SK-N-SH (cell line): ENCODE measurements around the gene HAND1.
A peak's percentile ranks its signal among the peaks of the same experiment; 100 is the strongest.

ENCODE experiments used
- CHD2 ChIP-seq: fragments of 150-350 bp; IDR thresholded peaks from 2 replicates; pipeline ENCODE4 v1.6.1; 2018; ENCODE audit warnings: low read length; ENCODE audit not compliant: partially characterized antibody
- EP300 ChIP-seq, 2 experiments: IDR thresholded peaks; 2 replicates each; pipeline versions ENCODE4 v1.4.0 to v1.6.1; 2012; ENCODE audit warnings: borderline replicate concordance in 1 of 2, low read depth in 1 of 2, low read length in 1 of 2
- EZH2phosphoT487 ChIP-seq: fragments of 200-600 bp; sonication (generic); IDR thresholded peaks from 2 replicates; pipeline ENCODE4 v1.6.1; 2017; ENCODE audit warnings: low read depth, mixed run types, mild to moderate bottlenecking, antibody characterized with exemption, moderate library complexity, borderline replicate concordance
- MXI1 ChIP-seq: IDR thresholded peaks from 2 replicates; pipeline ENCODE4 v1.6.1; 2012; ENCODE audit warnings: mild to moderate bottlenecking, low read depth, low read length, improper control_type of control experiment
- NFIC ChIP-seq: IDR thresholded peaks from 2 replicates; pipeline ENCODE4 v1.4.0; 2012; ENCODE audit warnings: borderline replicate concordance
- POLR2AphosphoS5 ChIP-seq: IDR thresholded peaks from 2 replicates; pipeline ENCODE4 v1.6.1; 2012; ENCODE audit warnings: low read depth, low read length
- RAD21 ChIP-seq: IDR thresholded peaks from 2 replicates; pipeline ENCODE4 v1.6.1; 2012; ENCODE audit warnings: mild to moderate bottlenecking, low read length
- USF2 ChIP-seq: fragments of 150-350 bp; IDR thresholded peaks from 2 replicates; pipeline ENCODE4 v1.6.1; 2017; ENCODE audit warnings: antibody characterized with exemption, low read length, low read depth, borderline replicate concordance
- TF ChIP-seq, protein P1 (sequence below): fragments of 200-600 bp; sonication (generic); IDR thresholded peaks from 2 replicates; pipeline ENCODE4 v1.6.1; 2017; ENCODE audit warnings: antibody characterized with exemption, mild to moderate bottlenecking, moderate library complexity

DNA sequence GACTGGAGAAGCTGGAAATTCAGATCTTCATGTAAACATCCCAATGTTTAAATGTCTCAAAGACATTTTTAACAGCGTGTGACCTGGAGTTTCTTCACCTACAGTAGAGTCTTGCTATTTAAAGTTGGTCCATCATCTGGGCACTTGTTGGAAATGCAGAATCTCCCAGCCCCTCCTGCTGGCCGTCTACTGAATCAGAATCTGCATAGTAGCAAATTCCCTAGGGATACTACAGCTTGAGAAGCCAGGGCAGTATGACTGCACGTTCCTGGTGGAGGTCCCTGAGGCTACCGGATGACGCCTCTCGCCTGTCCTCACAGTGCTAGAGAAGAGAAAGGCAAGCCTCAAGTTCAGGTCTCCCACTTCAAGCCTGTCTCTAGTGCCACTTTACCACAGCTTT, 16.5 kb downstream of the HAND1 start:
- TF ChIP-seq RAD21 (peak; percentile 44), USF2 (no peak), POLR2AphosphoS5 (no peak), NFIC (no peak), EP300 (IDR thresholded peaks at IDR 0.05; ENCODE audit: borderline replicate concordance in 1 of 2, low read depth in 1 of 2, low read length in 1 of 2) (no peak), EZH2phosphoT487 (no peak), CHD2 (no peak), MXI1 (no peak)
- TF ChIP-seq, protein P1, sequence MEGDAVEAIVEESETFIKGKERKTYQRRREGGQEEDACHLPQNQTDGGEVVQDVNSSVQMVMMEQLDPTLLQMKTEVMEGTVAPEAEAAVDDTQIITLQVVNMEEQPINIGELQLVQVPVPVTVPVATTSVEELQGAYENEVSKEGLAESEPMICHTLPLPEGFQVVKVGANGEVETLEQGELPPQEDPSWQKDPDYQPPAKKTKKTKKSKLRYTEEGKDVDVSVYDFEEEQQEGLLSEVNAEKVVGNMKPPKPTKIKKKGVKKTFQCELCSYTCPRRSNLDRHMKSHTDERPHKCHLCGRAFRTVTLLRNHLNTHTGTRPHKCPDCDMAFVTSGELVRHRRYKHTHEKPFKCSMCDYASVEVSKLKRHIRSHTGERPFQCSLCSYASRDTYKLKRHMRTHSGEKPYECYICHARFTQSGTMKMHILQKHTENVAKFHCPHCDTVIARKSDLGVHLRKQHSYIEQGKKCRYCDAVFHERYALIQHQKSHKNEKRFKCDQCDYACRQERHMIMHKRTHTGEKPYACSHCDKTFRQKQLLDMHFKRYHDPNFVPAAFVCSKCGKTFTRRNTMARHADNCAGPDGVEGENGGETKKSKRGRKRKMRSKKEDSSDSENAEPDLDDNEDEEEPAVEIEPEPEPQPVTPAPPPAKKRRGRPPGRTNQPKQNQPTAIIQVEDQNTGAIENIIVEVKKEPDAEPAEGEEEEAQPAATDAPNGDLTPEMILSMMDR, result peak; percentile 39
